H9 (cell line): ENCODE results near the gene MYBPC3. TPM values are rescaled to one million over a fixed set of nuclear protein-coding genes. Genes with fewer than 3 reads are reported as not detected.
A peak's percentile ranks its signal among the peaks of the same experiment; 100 is the strongest.

Experiments used
- DNase-seq: peaks from one replicate; pipeline ENCODE4 v3.0.0-alpha.2; 2017
- H2AFZ ChIP-seq: one replicate; pipeline ENCODE4 v1.6.1; 2013; ENCODE audit warnings: mild to moderate bottlenecking, low read length, control low read depth, moderate library complexity
- H2AK5ac ChIP-seq: 2 replicates; pipeline ENCODE4 v1.6.1; 2013; ENCODE audit warnings: low read length, control low read depth, mixed read lengths; ENCODE audit not compliant: insufficient read length
- H2BK120ac ChIP-seq: one replicate; pipeline ENCODE4 v1.6.1; 2013; ENCODE audit warnings: low read depth, mild to moderate bottlenecking, low read length, control low read depth, inconsistent platforms; ENCODE audit not compliant: poor library complexity, severe bottlenecking
- H2BK12ac ChIP-seq: 2 replicates; pipeline ENCODE4 v1.6.1; 2013; ENCODE audit warnings: low read length, control low read depth, mixed read lengths, low read depth; ENCODE audit not compliant: insufficient read length
- H2BK15ac ChIP-seq: 2 replicates; pipeline ENCODE4 v1.6.1; 2013; ENCODE audit warnings: low read depth, low read length, control low read depth
- H2BK20ac ChIP-seq: one replicate; pipeline ENCODE4 v1.6.1; 2013; ENCODE audit warnings: low read depth, mild to moderate bottlenecking, low read length, control low read depth, inconsistent platforms; ENCODE audit not compliant: poor library complexity, severe bottlenecking
- H2BK5ac ChIP-seq: 2 replicates; pipeline ENCODE4 v1.6.1; 2013; ENCODE audit warnings: low read length, control low read depth, mixed read lengths; ENCODE audit not compliant: insufficient read length
- H3K14ac ChIP-seq: 2 replicates; pipeline ENCODE4 v1.6.1; 2013; ENCODE audit warnings: low read length, control low read depth; ENCODE audit not compliant: insufficient read depth
- H3K18ac ChIP-seq: 2 replicates; pipeline ENCODE4 v1.6.1; 2013; ENCODE audit warnings: low read depth, mild to moderate bottlenecking, mixed read lengths, low read length, control low read depth; ENCODE audit not compliant: insufficient read length
- H3K23ac ChIP-seq: 2 replicates; pipeline ENCODE4 v1.6.1; 2013; ENCODE audit warnings: low read length, control low read depth, mixed read lengths, low read depth; ENCODE audit not compliant: insufficient read length
- H3K23me2 ChIP-seq: 2 replicates; pipeline ENCODE4 v1.6.1; 2013; ENCODE audit warnings: low read depth, mild to moderate bottlenecking, mixed read lengths, low read length, control low read depth; ENCODE audit not compliant: insufficient read length, poor library complexity, severe bottlenecking
- H3K27ac ChIP-seq: 2 replicates; pipeline ENCODE4 v1.5.1; 2013; ENCODE audit warnings: low read length, control low read depth, mixed read lengths, low read depth; ENCODE audit not compliant: insufficient read length
- H3K27me3 ChIP-seq: 2 replicates; pipeline ENCODE4 v1.6.1; 2013; ENCODE audit warnings: low read length, control low read depth, inconsistent platforms; ENCODE audit not compliant: insufficient read depth
- H3K4ac ChIP-seq: 2 replicates; pipeline ENCODE4 v1.6.1; 2013; ENCODE audit warnings: low read depth, mild to moderate bottlenecking, control low read depth, inconsistent platforms, low read length, moderate library complexity
- H3K4me1 ChIP-seq: 2 replicates; pipeline ENCODE4 v1.6.1; 2013; ENCODE audit warnings: low read length, control low read depth, inconsistent platforms; ENCODE audit not compliant: insufficient read depth
- H3K4me2 ChIP-seq: 2 replicates; pipeline ENCODE4 v1.6.1; 2013; ENCODE audit warnings: low read length, control low read depth, mixed read lengths; ENCODE audit not compliant: insufficient read length, insufficient read depth
- H3K56ac ChIP-seq: 2 replicates; pipeline ENCODE4 v1.6.1; 2013; ENCODE audit warnings: low read depth, mild to moderate bottlenecking, mixed read lengths, low read length, control low read depth; ENCODE audit not compliant: insufficient read length
- H3K79me1 ChIP-seq: 2 replicates; pipeline ENCODE4 v1.6.1; 2013; ENCODE audit warnings: low read depth, mild to moderate bottlenecking, moderate library complexity, low read length, control low read depth, inconsistent platforms; ENCODE audit not compliant: insufficient read depth, poor library complexity, severe bottlenecking
- H3K79me2 ChIP-seq: 2 replicates; pipeline ENCODE4 v1.6.1; 2013; ENCODE audit warnings: low read length, control low read depth, inconsistent platforms; ENCODE audit not compliant: insufficient read depth
- H3K9ac ChIP-seq: 2 replicates; pipeline ENCODE4 v1.6.1; 2013; ENCODE audit warnings: low read length, control low read depth, mixed read lengths; ENCODE audit not compliant: insufficient read length; ENCODE audit errors: extremely low read depth
- H3K9me3 ChIP-seq: one replicate; pipeline ENCODE4 v1.6.1; 2013; ENCODE audit warnings: low read depth, low read length, inconsistent platforms; ENCODE audit not compliant: control insufficient read depth
- H3T11ph ChIP-seq: one replicate; pipeline ENCODE4 v1.6.1; 2013; ENCODE audit warnings: mild to moderate bottlenecking, low read length, control low read depth, inconsistent platforms
- H4K20me1 ChIP-seq: one replicate; pipeline ENCODE4 v1.6.1; 2013; ENCODE audit not compliant: control insufficient read depth, insufficient read length, insufficient read depth
- H4K5ac ChIP-seq: 2 replicates; pipeline ENCODE4 v1.6.1; 2013; ENCODE audit warnings: low read depth, mild to moderate bottlenecking, mixed read lengths, low read length, control low read depth; ENCODE audit not compliant: insufficient read length
- H4K8ac ChIP-seq: replicated peaks from 2 replicates; pipeline ENCODE4 v1.6.1; 2013; ENCODE audit warnings: low read length, control low read depth, mixed read lengths, low read depth; ENCODE audit not compliant: insufficient read length
- H4K91ac ChIP-seq: 2 replicates; pipeline ENCODE4 v1.6.1; 2013; ENCODE audit warnings: low read depth, mild to moderate bottlenecking, moderate library complexity, mixed read lengths, low read length, control low read depth; ENCODE audit not compliant: insufficient read length
- H3K27ac Mint-ChIP-seq, 3 experiments: 2 replicates in 2 of 3; 3 replicates in 1 of 3; pipeline ENCODE4 v1.8.0; 2020 to 2021; ENCODE audit warnings: mixed read lengths in 3 of 3, mild to moderate bottlenecking in 1 of 3, moderate library complexity in 1 of 3
- H3K27me3 Mint-ChIP-seq: 2 replicates; pipeline ENCODE4 v1.8.0; 2021; ENCODE audit warnings: low read depth, mild to moderate bottlenecking, moderate library complexity, mixed read lengths
- H3K36me3 Mint-ChIP-seq, 3 experiments: 2 replicates in 2 of 3; 3 replicates in 1 of 3; pipeline ENCODE4 v1.8.0; 2020 to 2021; ENCODE audit warnings: low read depth in 3 of 3, mixed read lengths in 3 of 3; ENCODE audit not compliant: insufficient read depth in 1 of 3
- H3K4me1 Mint-ChIP-seq, 2 experiments: 2 replicates each; pipeline ENCODE4 v1.8.0; 2020; ENCODE audit warnings: mixed read lengths in 2 of 2
- H3K4me3 Mint-ChIP-seq, 2 experiments: 2 replicates in 1 of 2; 3 replicates in 1 of 2; pipeline ENCODE4 v1.8.0; 2020 to 2021; ENCODE audit warnings: mild to moderate bottlenecking in 2 of 2, mixed read lengths in 2 of 2, moderate library complexity in 1 of 2
- H3K9me3 Mint-ChIP-seq, 2 experiments: 2 replicates in 1 of 2; 3 replicates in 1 of 2; pipeline ENCODE4 v1.8.0; 2020; ENCODE audit warnings: mild to moderate bottlenecking in 2 of 2, mixed read lengths in 2 of 2, moderate library complexity in 1 of 2
- CTCF ChIP-seq: fragments of 200-600 bp; sonication (generic); conservative IDR thresholded peaks from 3 replicates; pipeline ENCODE4 v1.8.0; 2021; ENCODE audit warnings: antibody characterized with exemption, mild to moderate bottlenecking
- WGBS: extraction: QIAGEN DNeasy Blood & Tissue Kit; methylation state at CpG from one replicate; pipeline ENCODE4 v1.1.7; 2013; ENCODE audit warnings: missing lambda C conversion rate, low lambda C conversion rate, mixed read lengths; ENCODE audit not compliant: insufficient read length; ENCODE audit errors: extremely low coverage; 5-methylcytosine and 5-hydroxymethylcytosine counted together
- total RNA-seq: library from RNA; stranded (reverse); gene quantifications from 2 replicates; pipeline ENCODE4 v1.2.1, GENCODE V29; 2021

Gene MYBPC3
- total RNA-seq, 1 experiment from 2014 or later, result not detected

GRCh38 chr11:47376107-47376524 is 23.6 kb upstream of the MYBPC3 start:
- no peak for DNase-seq
- Histone ChIP-seq H2BK5ac (no peak overlapping the region), H3K79me2 (no peaks in the 10 kb centered on the region), H2BK12ac (no peak overlapping the region), H3K4ac (no peak overlapping the region), H3K4me1 (no peaks in the 10 kb centered on the region), H2BK15ac (no peak overlapping the region), H3K18ac (no peak overlapping the region), H3T11ph (no peak overlapping the region), H4K8ac (no peak overlapping the region), H3K56ac (no peak overlapping the region), H3K4me2 (no peak overlapping the region), H3K9me3 (no peaks in the 10 kb centered on the region), H2AFZ (no peak overlapping the region), H2BK120ac (no peak overlapping the region), H4K91ac (no peak overlapping the region), H3K27ac (no peak overlapping the region), H3K23ac (no peak overlapping the region), H4K20me1 (no peaks in the 10 kb centered on the region), H3K27me3 (no peaks in the 10 kb centered on the region), H2BK20ac (no peak overlapping the region), H2AK5ac (no peak overlapping the region), H3K23me2 (no peaks in the 10 kb centered on the region), H3K79me1 (no peaks in the 10 kb centered on the region), H3K9ac (no peak overlapping the region), H3K14ac (no peak overlapping the region), H4K5ac (no peak overlapping the region)
- no peak overlapping the region for H3K4me3 Mint-ChIP-seq
- H3K27me3 Mint-ChIP-seq, result no peaks in the 10 kb centered on the region
- no peak for TF ChIP-seq CTCF
- no peaks in the 10 kb centered on the region for H3K36me3 Mint-ChIP-seq
- no CpG with 5 or more reads among the region's 8 CpGs for WGBS
- no peaks in the 10 kb centered on the region for H3K9me3 Mint-ChIP-seq
- peak overlapping the region in 1 of 3 experiments; percentile 8; a peak in 2 of 7 replicates for H3K27ac Mint-ChIP-seq
- peaks cover 3 to 4% of the 10 kb centered on the region in 2 experiments; a peak in 3 of 4 replicates for H3K4me1 Mint-ChIP-seq
